Neural cell (in vitro differentiated cells): ENCODE measurements around the gene ATOSB. TPM values are rescaled to one million over a fixed set of nuclear protein-coding genes. Genes with fewer than 3 reads are reported as not detected.

Source experiments
- H2AFZ ChIP-seq: fragments of 200-600, 300-800 bp; sonication (generic), shearing (Covaris generic); 2 replicates; pipeline ENCODE4 v1.6.0; 2014; ENCODE audit warnings: low read depth, mild to moderate bottlenecking, antibody characterized with exemption, low read length, moderate library complexity
- H3F3A ChIP-seq: fragments of 200-600 bp; shearing (Covaris generic); 2 replicates; pipeline ENCODE4 v1.6.1; 2016; ENCODE audit warnings: mild to moderate bottlenecking, moderate library complexity, mixed read lengths, antibody characterized with exemption, low read length; ENCODE audit not compliant: insufficient read depth, poor library complexity, severe bottlenecking
- H3K27ac ChIP-seq: fragments of 200-600, 300-800 bp; sonication (generic), shearing (Covaris generic); 2 replicates; pipeline ENCODE4 v1.5.1; 2014; ENCODE audit warnings: mild to moderate bottlenecking, low read length, moderate library complexity
- H3K27me3 ChIP-seq: fragments of 300-800, 200-600 bp; sonication (generic), shearing (Covaris generic); 2 replicates; pipeline ENCODE4 v1.6.0; 2014; ENCODE audit warnings: mild to moderate bottlenecking, low read depth, low read length, moderate library complexity; ENCODE audit not compliant: insufficient read depth
- H3K36me3 ChIP-seq: fragments of 300-800, 200-600 bp; sonication (generic), shearing (Covaris generic); 2 replicates; pipeline ENCODE4 v1.5.1; 2014; ENCODE audit warnings: mild to moderate bottlenecking, antibody characterized with exemption, low read length, moderate library complexity; ENCODE audit not compliant: insufficient read depth
- H3K4me2 ChIP-seq: fragments of 300-800, 200-600 bp; sonication (generic), shearing (Covaris generic); 2 replicates; pipeline ENCODE4 v1.6.0; 2014; ENCODE audit warnings: mild to moderate bottlenecking, low read length
- H3K4me3 ChIP-seq: fragments of 300-800, 200-600 bp; sonication (generic), shearing (Covaris generic); 2 replicates; pipeline ENCODE4 v1.5.1; 2014; ENCODE audit warnings: mild to moderate bottlenecking, low read length, moderate library complexity
- H3K79me2 ChIP-seq: fragments of 200-600 bp; shearing (Covaris generic); replicated peaks from 2 replicates; pipeline ENCODE4 v1.6.0; 2014; ENCODE audit warnings: mild to moderate bottlenecking, low read length, moderate library complexity; ENCODE audit not compliant: insufficient read depth
- H3K9ac ChIP-seq: fragments of 300-800, 200-600 bp; sonication (generic), shearing (Covaris generic); 2 replicates; pipeline ENCODE4 v1.6.1; 2016; ENCODE audit warnings: mild to moderate bottlenecking, low read length, mixed read lengths
- H3K9me2 ChIP-seq: fragments of 200-600 bp; shearing (Covaris generic); 2 replicates; pipeline ENCODE4 v1.6.1; 2016; ENCODE audit warnings: mild to moderate bottlenecking, low read length, mixed read lengths; ENCODE audit not compliant: insufficient read depth
- H3K9me3 ChIP-seq: fragments of 200-600, 300-800 bp; sonication (generic), shearing (Covaris generic); 2 replicates; pipeline ENCODE4 v1.6.1; 2016; ENCODE audit warnings: mild to moderate bottlenecking, mixed run types, low read length, moderate library complexity, mixed read lengths
- H4K20me1 ChIP-seq: fragments of 200-600 bp; shearing (Covaris generic); 2 replicates; pipeline ENCODE4 v1.6.1; 2016; ENCODE audit warnings: mild to moderate bottlenecking, mixed run types; ENCODE audit not compliant: insufficient read depth
- CTCF ChIP-seq: fragments of 450-650 bp; IDR thresholded peaks from 2 replicates; pipeline ENCODE4 v1.5.1; 2014; ENCODE audit warnings: antibody characterized with exemption, mild to moderate bottlenecking, moderate library complexity; ENCODE audit not compliant: poor library complexity, severe bottlenecking
- EP300 ChIP-seq: fragments of 450-650 bp; conservative IDR thresholded peaks from 2 replicates; pipeline ENCODE4 v1.6.1; 2014; ENCODE audit warnings: antibody characterized with exemption, mild to moderate bottlenecking, moderate library complexity; ENCODE audit not compliant: poor library complexity, severe bottlenecking
- EZH2 ChIP-seq: fragments of 200-600, 300-800 bp; shearing (Covaris generic), sonication (generic); IDR thresholded peaks from 2 replicates; pipeline ENCODE4 v1.6.1; 2014; ENCODE audit warnings: antibody characterized with exemption, low read length, borderline replicate concordance, mild to moderate bottlenecking; ENCODE audit not compliant: insufficient read depth, poor library complexity, severe bottlenecking
- MXI1 ChIP-seq: fragments of 450-650 bp; conservative IDR thresholded peaks from 2 replicates; pipeline ENCODE4 v1.6.1; 2014; ENCODE audit warnings: antibody characterized with exemption, mild to moderate bottlenecking; ENCODE audit not compliant: poor library complexity, severe bottlenecking
- POLR2AphosphoS5 ChIP-seq: IDR thresholded peaks from 2 replicates; pipeline ENCODE4 v1.6.1; 2012
- RAD21 ChIP-seq: fragments of 450-650 bp; conservative IDR thresholded peaks from 2 replicates; pipeline ENCODE4 v1.6.1; 2014; ENCODE audit warnings: antibody characterized with exemption, mild to moderate bottlenecking, moderate library complexity
- REST ChIP-seq: IDR thresholded peaks from 2 replicates; pipeline ENCODE4 v1.6.1; 2012; ENCODE audit warnings: borderline replicate concordance
- SMC3 ChIP-seq: fragments of 450-650 bp; conservative IDR thresholded peaks from 2 replicates; pipeline ENCODE4 v1.6.1; 2014; ENCODE audit warnings: antibody characterized with exemption, mild to moderate bottlenecking, moderate library complexity; ENCODE audit not compliant: poor library complexity
- TAF1 ChIP-seq: IDR thresholded peaks from 2 replicates; pipeline ENCODE4 v1.6.1; 2012; ENCODE audit warnings: low read depth
- polyA plus RNA-seq: library from polyadenylated mRNA; depleted of rRNA; stranded (reverse); fragments of >200 nt; gene quantifications from 2 replicates; pipeline ENCODE4 v1.2.3, GENCODE V29; 2014

Gene ATOSB
- polyA plus RNA-seq, 1 donor from 2014 or later = 28.9 TPM

GRCh38 chr9:35075358-35075757 lies 40.3 kb downstream of the ATOSB start:
- no peak for TF ChIP-seq RAD21
- TF ChIP-seq MXI1 = no peak
- no peak for TF ChIP-seq REST
- TF ChIP-seq POLR2AphosphoS5 = no peak
- H3F3A ChIP-seq = no peaks in the 10 kb centered on the region
- H3K79me2 ChIP-seq = peaks cover 29% of the 10 kb centered on the region
- no peaks in the 10 kb centered on the region for H3K27me3 ChIP-seq
- H3K4me3 ChIP-seq = no peak overlapping the region
- H3K9ac ChIP-seq = no peak overlapping the region
- H3K27ac ChIP-seq = no peak overlapping the region
- H3K9me3 ChIP-seq = no peaks in the 10 kb centered on the region
- H3K4me2 ChIP-seq = no peak overlapping the region
- no peak overlapping the region for H2AFZ ChIP-seq
- H3K36me3 ChIP-seq = no peaks in the 10 kb centered on the region
- no peaks in the 10 kb centered on the region for H3K9me2 ChIP-seq
- H4K20me1 ChIP-seq = peaks cover 14% of the 10 kb centered on the region

- peaks cover 35% of the 10 kb centered on the region for H3K79me2 ChIP-seq
- TF ChIP-seq MXI1 = no peak
- no peak for TF ChIP-seq EZH2
- no peak for TF ChIP-seq REST
- no peak for TF ChIP-seq EP300
- no peak for TF ChIP-seq SMC3
- TF ChIP-seq TAF1 = no peak
- no peak for TF ChIP-seq CTCF
- no peak for TF ChIP-seq POLR2AphosphoS5
- H3K9me2 ChIP-seq = no peaks in the 10 kb centered on the region
- no peaks in the 10 kb centered on the region for H3K27me3 ChIP-seq
- no peak overlapping the region for H3K9ac ChIP-seq
- no peaks in the 10 kb centered on the region for H3K9me3 ChIP-seq
- H3K27ac ChIP-seq = no peak overlapping the region
- no peaks in the 10 kb centered on the region for H3F3A ChIP-seq
- no peak overlapping the region for H2AFZ ChIP-seq
- H3K4me2 ChIP-seq = no peak overlapping the region
- H3K36me3 ChIP-seq = no peaks in the 10 kb centered on the region
- H3K4me3 ChIP-seq = no peak overlapping the region
- peaks cover 14% of the 10 kb centered on the region for H4K20me1 ChIP-seq
Measured at GRCh38 chr9:35074791-35075190, 40.9 kb downstream of the ATOSB start.
